Lower lobe of right lung (tissue), 2 donors: ENCODE data around the gene OPA1. TPM values are rescaled to one million over a fixed set of nuclear protein-coding genes. Genes with fewer than 3 reads are reported as not detected.

Experiments
- ATAC-seq, 2 donors: fragments of 200-7000 bp; cut with Tn5 transposase; one replicate each; pipeline ENCODE4 v1.9.1; 2020 to 2022; ENCODE audit warnings: mild to moderate bottlenecking in 2 of 2, moderate library complexity in 2 of 2
- DNase-seq: peaks from one replicate; pipeline ENCODE4 v3.0.0-alpha.2; 2020
- H3K27ac ChIP-seq: fragments of 200-600 bp; one replicate; pipeline ENCODE4 v1.8.0; 2022
- H3K27me3 ChIP-seq: fragments of 200-600 bp; one replicate; pipeline ENCODE4 v1.8.0; 2022; ENCODE audit warnings: low read depth
- H3K36me3 ChIP-seq: fragments of 200-600 bp; one replicate; pipeline ENCODE4 v1.8.0; 2022; ENCODE audit warnings: mild to moderate bottlenecking
- H3K4me1 ChIP-seq: fragments of 200-600 bp; one replicate; pipeline ENCODE4 v1.8.0; 2022
- H3K4me3 ChIP-seq: fragments of 200-600 bp; one replicate; pipeline ENCODE4 v1.8.0; 2022; ENCODE audit warnings: mild to moderate bottlenecking
- H3K9me3 ChIP-seq: fragments of 200-600 bp; one replicate; pipeline ENCODE4 v1.8.0; 2022
- CTCF ChIP-seq: fragments of 200-600 bp; IDR thresholded peaks from one replicate; pipeline ENCODE4 v1.8.0; 2022; ENCODE audit warnings: antibody characterized with exemption, mild to moderate bottlenecking
- intact Hi-C: fragments of 100-400 bp; cut with DNase I; formaldehyde crosslinking; loops from one replicate; pipeline ENCODE4 v1.11.0; 2022
- total RNA-seq: library from RNA; stranded (reverse); fragmentation: NEBNext Ultra II Directional; extraction: Animal tissue kit (Norgen Biotek cat#: 25700); gene quantifications from one replicate; pipeline ENCODE4 v1.2.1, GENCODE V29; 2021
- donor health status: DM: no; HTN: yes; CAD: no; lungs with severe emphysema.

The OPA1 gene
- total RNA-seq, 1 donor from 2014 or later: 44.0 TPM

GRCh38 chr3:193650585-193650984 lies 57.6 kb downstream of the OPA1 start:
- peaks cover 82% of the 10 kb centered on the region for H3K36me3 ChIP-seq
- no peak overlapping the region for H3K4me3 ChIP-seq
- H3K4me1 ChIP-seq: no peaks in the 10 kb centered on the region
- no peaks in the 10 kb centered on the region for H3K27me3 ChIP-seq
- H3K27ac ChIP-seq: no peak overlapping the region
- DNase-seq: no peak
- no peak for ATAC-seq
- intact Hi-C loops: no loop called here
- no peaks in the 10 kb centered on the region for H3K9me3 ChIP-seq
- no peak for TF ChIP-seq CTCF

DNA sequence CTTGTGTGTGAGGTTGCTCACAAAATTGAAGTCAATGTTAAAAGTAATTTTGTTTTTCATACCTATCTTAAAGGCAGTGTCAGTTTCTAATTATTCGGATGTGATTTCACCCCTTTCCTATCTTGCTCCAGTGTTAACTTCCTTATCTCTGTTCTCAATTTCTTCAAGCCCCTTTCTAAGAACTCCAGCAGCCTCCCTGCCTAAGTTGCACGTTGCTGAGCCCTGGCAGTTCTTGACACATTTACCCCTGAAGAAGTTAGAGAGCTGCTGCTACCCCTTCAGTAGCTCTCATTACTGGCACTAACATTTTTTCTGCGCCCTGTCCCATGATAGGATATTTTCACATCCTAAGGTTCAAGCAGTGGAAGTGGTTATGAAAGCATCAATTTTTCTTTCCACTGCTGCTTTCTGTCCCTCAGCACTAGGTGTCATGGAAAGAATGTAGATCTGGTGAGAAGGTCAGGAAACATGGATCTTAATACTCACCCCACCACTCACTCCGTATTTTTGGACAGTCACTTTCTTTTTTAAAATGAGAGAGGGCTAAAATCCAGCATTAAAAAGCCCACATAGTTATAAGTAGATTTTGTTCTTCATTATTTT lies 62.9 kb downstream of the OPA1 start:
- ATAC-seq: no peak
- TF ChIP-seq CTCF: no peak
- H3K9me3 ChIP-seq: no peaks in the 10 kb centered on the region
- no peak overlapping the region for H3K4me3 ChIP-seq
- H3K27ac ChIP-seq: no peak overlapping the region
- intact Hi-C loops: no loop called here
- H3K4me1 ChIP-seq: no peaks in the 10 kb centered on the region
- DNase-seq: no peak
- H3K36me3 ChIP-seq: peaks cover 85% of the 10 kb centered on the region
- no peaks in the 10 kb centered on the region for H3K27me3 ChIP-seq

GRCh38 chr3:193656445-193656844 lies 63.4 kb downstream of the OPA1 start:
- Histone ChIP-seq H3K27ac (no peak overlapping the region), H3K4me3 (no peak overlapping the region), H3K36me3 (peaks cover 90% of the 10 kb centered on the region), H3K27me3 (no peaks in the 10 kb centered on the region), H3K9me3 (no peaks in the 10 kb centered on the region), H3K4me1 (no peaks in the 10 kb centered on the region)
- no peak for TF ChIP-seq CTCF
- intact Hi-C loops: no loop called here
- DNase-seq (no peak), ATAC-seq (no peak)

DNA sequence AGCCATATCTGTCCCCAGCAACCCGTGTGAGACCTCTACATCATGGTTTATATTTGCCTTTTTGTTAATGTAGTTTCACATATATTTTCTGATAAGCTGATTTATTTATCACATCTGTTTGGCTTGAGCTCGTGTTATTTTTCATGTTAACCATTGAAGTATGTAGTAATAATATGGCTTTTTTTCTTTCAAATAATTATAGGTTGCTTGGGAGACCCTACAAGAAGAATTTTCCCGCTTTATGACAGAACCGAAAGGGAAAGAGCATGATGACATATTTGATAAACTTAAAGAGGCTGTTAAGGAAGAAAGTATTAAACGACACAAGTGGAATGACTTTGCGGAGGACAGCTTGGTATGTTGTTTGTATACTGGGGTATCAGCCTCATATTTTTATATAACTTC lies 63.9 kb downstream of the OPA1 start:
- ATAC-seq (no peak), DNase-seq (no peak)
- no peak overlapping the region for H3K27ac ChIP-seq
- no peaks in the 10 kb centered on the region for H3K27me3 ChIP-seq
- no peak overlapping the region for H3K4me3 ChIP-seq
- intact Hi-C loops: no loop called here
- no peak for TF ChIP-seq CTCF
- H3K4me1 ChIP-seq: no peaks in the 10 kb centered on the region
- H3K36me3 ChIP-seq: peaks cover 91% of the 10 kb centered on the region
- no peaks in the 10 kb centered on the region for H3K9me3 ChIP-seq

DNA sequence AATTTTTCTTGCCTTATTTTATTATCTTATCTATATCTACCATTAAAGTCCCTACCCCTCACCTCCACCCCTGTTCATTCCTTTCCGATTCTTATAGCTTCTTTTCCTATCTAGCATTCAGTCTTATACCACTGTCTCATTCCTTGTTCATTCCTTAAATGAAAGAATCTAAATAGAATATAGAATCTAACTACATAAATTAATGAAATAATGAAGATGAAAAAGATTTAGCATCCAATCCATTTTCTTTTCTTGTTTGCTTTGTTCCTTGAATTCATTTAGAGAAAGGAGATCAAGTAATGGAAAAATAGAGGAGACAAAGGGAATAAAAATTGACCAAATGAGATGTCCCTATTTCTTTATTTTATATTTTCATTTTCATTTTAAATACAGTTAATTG lies 67.2 kb downstream of the OPA1 start:
- Histone ChIP-seq H3K4me3 (no peak overlapping the region), H3K27ac (no peak overlapping the region), H3K27me3 (no peaks in the 10 kb centered on the region), H3K4me1 (no peaks in the 10 kb centered on the region), H3K9me3 (no peaks in the 10 kb centered on the region), H3K36me3 (peaks cover 93% of the 10 kb centered on the region)
- intact Hi-C loops: no loop called here
- no peak for ATAC-seq
- TF ChIP-seq CTCF: no peak
- no peak for DNase-seq
